HG03060 (cell line): Measurements from ENCODE around the gene RAPSN.
A peak's percentile ranks its signal among the peaks of the same experiment; 100 is the strongest.

Experiments used
- ATAC-seq: cut with Tn5 transposase; IDR thresholded peaks from one replicate; pipeline ENCODE4 v1.9.1; 2021; ENCODE audit warnings: low read depth, moderate number of reproducible peaks; ENCODE audit not compliant: unreplicated experiment

The RAPSN gene

GRCh38 chr11:47410370-47411264, 38.3 kb downstream of the RAPSN start:
- no peak for ATAC-seq

DNA sequence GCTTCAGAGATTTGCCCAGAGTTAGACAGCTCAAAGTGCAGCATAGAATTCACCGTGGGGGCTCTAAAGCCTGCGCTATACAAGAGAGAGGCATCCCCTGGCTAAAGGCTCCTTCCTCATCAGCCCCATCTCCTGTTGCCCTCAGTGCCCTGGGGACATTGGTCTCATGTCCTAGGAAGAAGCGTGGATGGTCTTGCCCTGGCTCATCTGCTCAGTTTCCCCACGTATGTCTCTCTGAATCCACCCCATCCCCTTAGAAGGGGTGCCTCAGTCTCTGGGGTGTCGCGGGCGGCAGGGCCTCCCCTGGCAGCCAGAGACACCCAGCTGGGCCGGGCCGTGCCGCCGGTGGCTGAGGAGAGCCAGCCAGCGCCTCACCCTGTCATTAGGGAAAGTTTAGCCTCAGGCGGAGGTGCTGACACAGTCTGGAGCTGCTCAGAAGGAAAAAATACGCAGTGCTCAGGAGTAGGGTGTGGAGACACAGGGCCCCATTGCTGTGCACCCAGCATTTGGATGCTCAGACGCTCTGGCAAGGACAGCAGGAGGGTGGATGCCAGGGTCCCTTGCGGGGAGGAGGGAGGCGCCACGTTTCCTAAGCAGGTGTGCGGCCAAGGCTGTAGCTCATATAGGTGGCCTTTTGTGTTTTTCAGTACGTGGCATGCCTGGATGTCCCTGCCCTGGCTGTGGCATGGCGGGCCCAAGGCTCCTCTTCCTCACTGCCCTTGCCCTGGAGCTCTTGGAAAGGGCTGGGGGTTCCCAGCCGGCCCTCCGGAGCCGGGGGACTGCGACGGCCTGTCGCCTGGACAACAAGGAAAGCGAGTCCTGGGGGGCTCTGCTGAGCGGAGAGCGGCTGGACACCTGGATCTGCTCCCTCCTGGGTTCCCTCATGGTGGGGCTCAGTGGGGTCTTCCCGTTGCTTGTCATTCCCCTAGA, 39.2 kb downstream of the RAPSN start:
- ATAC-seq, result no peak

- ATAC-seq, result peak; percentile 2
These were observed 40.1 kb downstream of the RAPSN start for GRCh38 chr11:47408598-47409439.

DNA sequence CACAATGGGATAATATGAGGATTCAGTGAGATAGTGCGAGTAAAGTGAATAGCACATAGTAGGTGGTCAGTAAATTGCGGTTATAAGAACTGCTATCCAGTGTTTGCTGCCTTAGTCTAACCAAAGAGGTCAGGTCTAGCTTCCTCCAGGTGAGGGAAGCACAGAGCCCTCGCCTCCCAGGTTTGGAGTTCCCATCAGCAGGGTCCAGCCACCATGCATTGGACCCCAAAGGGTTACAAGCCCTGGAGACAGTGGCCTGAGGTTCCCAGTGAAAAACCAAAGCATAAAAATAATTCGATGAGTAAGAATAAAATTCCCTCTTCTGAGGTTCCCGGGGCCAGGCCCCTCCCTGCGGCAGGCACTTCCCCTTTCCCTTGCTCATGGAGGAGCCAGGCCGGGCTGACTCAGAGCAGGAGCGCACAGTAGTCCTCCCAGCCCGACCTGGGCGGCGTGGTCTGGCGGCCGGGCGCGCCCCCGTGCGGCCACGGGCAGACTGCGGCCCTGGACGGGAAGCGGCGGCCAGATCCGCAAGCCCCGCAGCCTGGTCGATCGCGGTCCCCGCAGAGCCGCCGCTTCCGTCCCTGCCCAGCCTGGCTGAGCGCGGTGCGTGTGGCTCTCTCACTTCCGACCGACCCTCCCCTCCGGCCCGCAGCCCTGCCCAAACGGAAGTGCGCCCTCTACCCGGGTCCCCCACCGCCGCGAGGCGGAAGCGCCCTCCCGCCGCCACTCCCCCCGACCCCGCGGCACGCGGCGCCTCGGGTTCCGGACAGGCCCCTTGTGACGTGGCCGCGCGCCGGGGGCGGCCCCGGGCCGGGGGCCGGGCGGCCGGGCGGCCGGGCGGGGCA, 41.0 kb downstream of the RAPSN start, which contains the start of gene SLC39A13:
Gene SLC39A13 (plus strand): TSS at position 845 of the 845 bp plus-strand sequence. CDS start 1,505 bp downstream, outside the sequence.
- ATAC-seq, result peak; percentile 60

DNA sequence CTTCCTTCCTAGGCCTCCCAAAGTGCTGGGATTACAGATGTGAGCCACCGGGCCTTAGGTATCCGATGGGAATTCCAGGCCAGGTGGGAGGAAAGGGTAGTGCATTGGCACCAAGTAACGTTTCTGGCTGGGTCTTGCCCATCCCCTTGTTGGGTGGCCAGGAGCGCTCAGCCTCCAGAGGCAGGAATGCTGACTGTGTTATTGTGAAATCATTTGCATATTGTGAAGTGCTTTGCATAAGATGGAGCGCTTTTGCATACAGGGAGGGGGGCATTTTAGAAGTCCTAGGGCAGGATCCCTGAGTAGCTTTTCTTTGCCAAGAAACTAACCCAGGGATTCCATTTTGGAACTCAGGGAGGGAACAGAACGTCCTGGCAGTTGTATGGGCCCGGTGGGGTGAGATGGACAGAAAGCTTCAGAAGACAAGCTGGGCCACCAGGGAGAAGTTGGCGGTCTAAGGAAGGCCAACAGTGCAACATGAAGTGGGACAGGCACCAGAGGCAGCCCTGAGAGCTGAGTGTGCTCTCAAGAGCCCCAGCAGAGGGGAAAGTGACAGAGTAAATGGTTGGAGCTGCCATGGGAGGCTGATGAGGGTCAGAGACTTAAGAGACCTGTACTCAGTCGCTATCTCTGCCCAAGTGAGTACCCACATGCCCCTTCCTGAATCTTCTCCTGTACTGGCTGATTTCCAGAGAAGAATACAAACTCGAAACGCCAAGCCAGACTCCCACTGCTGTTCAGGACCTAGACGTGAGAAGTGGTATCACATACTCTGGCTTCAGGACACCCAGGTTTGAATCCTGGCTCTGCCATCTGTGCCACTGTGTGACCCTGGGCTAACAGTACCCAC, 41.8 kb downstream of the RAPSN start:
- ATAC-seq, result no peak

DNA sequence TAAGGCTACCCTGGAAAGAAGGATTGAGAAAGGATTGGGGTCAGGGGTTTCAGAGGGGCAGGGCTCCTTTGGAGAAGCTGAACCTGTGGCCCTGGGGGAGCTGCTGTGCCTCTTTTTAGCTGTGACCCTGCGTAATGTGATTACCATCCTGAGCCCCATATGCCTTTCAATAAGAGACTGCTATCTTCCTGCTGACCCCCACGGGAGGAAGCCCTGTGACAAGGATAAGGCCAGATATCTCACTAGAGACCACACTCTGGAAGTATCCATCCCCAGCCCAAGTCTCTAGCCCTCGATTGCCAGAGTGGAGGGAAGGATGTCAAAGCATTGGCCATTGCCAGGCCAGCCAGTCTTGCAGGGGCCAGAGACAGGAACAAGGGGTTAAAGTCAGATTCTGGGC, 45.4 kb downstream of the RAPSN start:
- ATAC-seq, result no peak

GRCh38 chr11:47403135-47403534, 45.8 kb downstream of the RAPSN start:
- ATAC-seq, result no peak

DNA sequence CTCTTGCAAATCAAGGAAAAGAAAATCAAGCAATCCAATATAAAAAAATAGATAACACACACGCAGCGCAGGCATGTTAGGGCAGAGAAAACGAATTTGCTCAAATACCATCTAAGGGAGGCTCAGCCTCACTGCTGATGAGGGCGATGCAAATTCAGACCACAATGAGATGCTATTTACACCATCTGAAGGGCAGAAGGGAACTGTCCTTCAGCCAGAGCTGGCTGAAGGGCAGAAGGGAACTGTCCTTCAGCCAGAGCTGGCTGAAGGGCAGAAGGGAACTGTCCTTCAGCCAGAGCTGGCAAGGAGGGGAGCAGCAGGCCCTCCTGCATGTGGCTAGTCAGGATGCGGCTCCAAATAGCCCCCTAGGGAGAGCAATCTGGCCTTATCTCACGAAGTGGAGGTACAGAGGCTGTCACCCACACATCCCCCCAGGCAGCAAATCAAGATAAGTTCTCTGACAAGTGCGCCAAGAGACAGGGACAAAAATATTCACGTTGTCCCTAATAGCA, 48.1 kb downstream of the RAPSN start:
- ATAC-seq, result peak; percentile 43

DNA sequence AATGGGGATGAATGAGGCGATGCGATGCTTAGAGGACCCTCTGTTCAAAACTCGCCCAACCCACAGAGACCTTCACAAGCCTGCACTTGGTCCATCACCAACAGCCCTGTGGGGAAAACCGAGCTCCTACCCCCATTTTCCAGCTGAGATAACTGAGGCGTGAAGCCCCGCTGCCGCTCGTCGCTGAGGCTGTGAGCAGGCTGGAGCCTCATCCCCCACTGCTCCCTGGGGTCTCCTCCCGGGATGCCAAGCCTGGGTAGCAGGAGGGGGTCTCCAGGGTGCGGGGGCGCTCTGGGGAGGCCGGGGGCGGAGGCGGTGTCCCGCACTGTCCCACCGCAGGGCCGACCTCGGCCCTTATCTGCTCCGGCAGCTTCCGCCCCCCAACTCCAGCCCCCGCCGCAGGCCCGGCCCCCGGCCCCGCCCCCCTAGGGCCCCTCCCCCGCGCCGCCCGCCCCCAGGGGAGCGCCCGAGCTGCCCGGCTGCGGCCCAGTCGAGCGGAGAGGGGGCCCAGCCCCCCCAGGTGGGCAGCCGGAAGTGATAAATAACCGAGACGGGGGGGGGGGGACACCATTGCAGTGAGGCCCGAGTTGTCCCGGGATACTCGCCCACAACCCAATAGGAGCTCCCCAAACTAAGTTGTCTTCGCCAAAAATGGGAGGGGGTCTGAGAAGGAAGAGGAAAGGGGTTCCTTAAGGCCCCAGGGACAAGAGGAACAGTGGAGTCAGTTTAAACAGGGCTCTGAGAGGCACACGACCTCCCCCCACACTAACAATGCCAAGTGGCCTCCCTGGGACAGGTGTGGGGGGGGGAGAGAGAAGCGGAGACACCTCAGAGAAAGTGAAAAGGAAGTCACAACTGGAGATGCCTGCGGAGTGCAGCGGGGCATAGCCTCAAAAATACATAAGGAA, 48.8 kb downstream of the RAPSN start:
- ATAC-seq, result peak; percentile 19

DNA sequence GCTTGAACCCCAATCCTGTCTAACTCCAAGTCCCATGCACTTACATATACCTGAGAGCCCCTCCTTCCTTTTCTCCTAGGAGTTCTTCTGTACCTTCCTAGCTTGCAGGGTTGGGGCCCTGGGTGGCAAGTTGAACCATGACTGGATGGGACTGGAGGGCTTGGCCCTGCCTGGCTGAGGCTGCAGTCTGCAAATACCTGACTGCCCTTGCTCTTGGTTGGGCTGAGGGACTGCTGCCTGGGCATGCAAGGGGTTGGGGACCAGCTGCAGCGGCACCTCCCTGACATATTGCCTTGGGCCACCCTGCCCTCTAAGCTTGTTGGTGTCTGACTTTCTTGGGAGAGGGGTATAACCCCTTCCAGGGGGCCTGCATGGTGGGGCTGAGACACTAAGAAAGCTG, 50.4 kb downstream of the RAPSN start:
- ATAC-seq, result no peak

GRCh38 chr11:47398011-47398410, 50.9 kb downstream of the RAPSN start:
- no peak for ATAC-seq

GRCh38 chr11:47396049-47396320, 53.0 kb downstream of the RAPSN start:
- no peak for ATAC-seq

GRCh38 chr11:47395223-47396048, 53.5 kb downstream of the RAPSN start:
- ATAC-seq, result no peak

GRCh38 chr11:47394322-47395222, 54.4 kb downstream of the RAPSN start:
- ATAC-seq, result no peak

GRCh38 chr11:47394050-47394321, 55.0 kb downstream of the RAPSN start:
- no peak for ATAC-seq
